ENCODE results near the gene KRTAP10-6.
"Not testable (repeated sequence)": the region's sequence is repeated elsewhere in the genome, so short reads cannot be mapped to it uniquely, and the experiment has no call there.

Gene KRTAP10-6, protein sequence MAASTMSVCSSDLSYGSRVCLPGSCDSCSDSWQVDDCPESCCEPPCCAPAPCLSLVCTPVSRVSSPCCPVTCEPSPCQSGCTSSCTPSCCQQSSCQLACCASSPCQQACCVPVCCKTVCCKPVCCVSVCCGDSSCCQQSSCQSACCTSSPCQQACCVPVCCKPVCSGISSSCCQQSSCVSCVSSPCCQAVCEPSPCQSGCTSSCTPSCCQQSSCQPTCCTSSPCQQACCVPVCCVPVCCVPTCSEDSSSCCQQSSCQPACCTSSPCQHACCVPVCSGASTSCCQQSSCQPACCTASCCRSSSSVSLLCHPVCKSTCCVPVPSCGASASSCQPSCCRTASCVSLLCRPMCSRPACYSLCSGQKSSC

DNA sequence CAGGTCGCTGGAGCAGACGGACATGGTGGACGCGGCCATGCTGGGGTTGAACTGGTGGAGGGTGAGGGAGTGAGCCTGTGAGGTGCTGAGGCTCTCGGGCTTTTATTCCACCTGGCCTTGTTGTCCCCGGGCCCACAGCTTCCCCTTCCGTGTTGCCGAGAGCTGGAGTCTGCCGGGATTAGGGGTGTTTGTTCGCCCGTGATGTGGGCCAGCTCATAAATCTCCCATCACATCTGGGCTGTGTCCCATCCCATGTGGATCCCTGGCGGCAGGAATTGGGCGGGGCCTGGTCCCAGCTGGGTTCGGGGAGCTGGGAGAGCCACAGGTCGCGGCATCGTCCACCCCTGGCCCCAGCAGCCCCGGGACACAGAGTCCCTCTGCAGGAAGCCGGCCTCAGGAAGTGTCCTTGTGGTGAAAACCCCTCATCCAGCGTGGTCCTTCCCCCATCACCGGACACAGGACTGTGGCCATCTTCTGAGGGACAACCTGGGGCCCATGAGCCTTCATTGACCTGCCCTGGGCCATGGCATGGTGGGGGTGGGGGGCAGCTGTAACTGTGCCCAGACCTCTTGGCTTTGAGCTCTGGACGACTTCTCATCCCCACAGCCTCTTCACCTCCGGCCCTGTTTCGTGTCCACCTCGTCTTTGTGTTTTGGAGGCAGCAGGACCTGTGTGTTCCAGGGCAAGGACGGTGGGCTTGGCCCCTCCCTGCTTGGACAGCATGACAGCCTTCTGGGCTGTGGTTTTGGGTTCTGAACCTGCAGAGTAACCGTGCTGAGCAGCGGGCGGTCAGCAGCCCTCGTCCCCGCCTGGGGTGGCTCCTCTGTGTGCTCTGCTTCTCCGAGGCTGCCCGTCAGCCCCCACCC lies at the start of gene KRTAP10-6:
KRTAP10-6 (minus strand) TSS at position 60 of the 866 bp plus-strand sequence; CDS start at position 39, 21 bp downstream.
- DNase-seq (ENCODE audit: low spot score) = peak; percentile 43

DNA sequence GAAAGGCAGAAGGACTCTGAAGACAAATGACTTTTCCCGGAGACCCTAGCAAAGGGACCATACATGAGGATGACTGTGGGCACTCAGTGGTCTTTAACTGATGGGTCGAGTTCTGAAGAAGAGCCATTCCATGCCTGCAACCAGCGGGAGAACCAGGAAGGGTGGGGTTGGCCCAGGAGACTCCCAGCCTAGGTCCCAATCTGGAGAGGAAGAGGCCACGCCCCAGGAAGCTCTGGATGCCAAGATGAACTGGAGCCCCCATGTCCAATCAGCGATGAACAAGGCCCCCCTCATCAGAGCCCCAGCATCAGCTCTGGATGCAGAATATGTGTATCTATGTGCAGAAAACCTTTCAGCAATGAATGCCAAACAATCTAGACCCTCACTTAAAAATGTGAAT lies 48.5 kb upstream of the KRTAP10-6 start:
- peak; percentile 32 for DNase-seq (ENCODE audit: low spot score)

DNA sequence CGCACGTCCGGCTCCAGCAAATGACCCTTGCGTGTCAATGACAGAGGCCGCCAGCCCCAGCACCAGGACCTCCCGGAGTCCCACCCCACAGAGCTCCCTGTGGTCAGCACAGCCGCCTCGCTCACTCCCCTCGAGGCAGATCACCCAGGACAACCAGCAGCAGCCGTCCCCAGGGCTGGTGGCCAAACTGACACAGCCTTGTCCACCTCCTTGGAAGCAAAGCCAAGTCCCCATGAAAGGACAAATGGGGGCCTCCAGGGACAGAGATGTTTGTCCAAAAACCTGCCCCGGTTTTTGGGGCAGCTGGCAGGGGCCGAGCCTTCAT lies 47.0 kb upstream of the KRTAP10-6 start:
- DNase-seq (ENCODE audit: low spot score) = no peak

DNA sequence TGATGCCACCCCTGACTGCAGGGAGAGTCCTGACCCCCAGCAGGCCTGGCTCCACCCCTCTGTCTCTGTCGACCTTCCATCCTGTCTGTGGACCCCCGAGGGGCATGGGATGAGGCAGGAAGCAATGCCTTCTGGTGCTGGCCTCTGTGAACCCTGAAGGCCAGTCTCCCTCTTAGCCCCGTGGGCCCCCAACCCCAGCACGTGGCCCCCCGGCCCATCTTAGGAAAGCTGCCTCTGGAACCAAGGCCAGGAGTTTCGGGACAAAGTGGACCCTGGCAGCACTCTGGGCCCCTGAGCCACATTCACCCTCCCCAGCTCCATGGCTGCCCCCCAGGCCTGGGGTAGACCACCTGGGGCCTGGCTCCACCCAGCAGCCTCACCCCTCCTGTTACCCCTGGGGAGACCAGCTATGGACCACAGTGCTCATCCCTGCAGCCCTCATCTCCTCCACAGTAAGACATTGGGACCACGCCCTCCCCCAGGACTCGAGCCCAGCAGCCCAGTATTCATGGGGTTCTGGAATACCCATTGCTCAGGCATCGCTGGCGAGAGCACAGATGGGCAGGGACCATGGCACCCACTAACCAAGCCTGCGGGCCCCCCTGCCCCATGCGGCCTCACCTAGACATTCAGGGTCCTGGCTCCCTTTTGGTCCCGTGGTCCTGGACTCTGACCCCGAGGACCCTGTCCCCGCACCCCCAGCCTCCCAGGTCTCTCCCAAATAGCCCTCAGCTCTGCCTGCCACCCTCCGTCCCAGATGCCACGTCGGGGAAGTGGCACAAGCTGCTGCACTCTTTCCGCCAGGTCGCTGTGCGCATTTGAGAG lies 46.4 kb upstream of the KRTAP10-6 start:
- peak; percentile 35 for DNase-seq (ENCODE audit: low spot score)

DNA sequence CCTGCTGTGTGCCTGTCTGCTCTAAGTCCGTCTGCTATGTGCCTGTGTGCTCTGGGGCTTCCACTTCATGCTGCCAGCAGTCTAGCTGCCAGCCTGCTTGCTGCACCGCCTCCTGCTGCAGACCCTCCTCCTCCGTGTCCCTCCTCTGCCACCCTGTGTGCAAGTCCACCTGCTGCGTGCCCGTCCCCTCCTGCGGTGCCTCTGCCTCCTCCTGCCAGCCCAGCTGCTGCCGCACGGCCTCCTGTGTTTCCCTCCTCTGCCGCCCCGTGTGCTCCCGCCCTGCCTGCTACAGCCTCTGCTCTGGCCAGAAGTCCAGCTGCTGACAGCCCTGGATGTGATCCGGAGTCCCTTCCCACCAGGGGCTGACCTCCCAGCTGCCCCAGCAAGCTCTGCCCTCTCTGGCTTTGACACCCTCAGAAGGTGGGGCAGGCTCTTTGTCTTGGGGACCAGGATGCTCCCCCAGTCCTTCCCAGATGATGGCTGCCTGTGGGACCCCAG lies 45.6 kb upstream of the KRTAP10-6 start:
- not testable (repeated sequence) for DNase-seq (ENCODE audit: low spot score)

DNA sequence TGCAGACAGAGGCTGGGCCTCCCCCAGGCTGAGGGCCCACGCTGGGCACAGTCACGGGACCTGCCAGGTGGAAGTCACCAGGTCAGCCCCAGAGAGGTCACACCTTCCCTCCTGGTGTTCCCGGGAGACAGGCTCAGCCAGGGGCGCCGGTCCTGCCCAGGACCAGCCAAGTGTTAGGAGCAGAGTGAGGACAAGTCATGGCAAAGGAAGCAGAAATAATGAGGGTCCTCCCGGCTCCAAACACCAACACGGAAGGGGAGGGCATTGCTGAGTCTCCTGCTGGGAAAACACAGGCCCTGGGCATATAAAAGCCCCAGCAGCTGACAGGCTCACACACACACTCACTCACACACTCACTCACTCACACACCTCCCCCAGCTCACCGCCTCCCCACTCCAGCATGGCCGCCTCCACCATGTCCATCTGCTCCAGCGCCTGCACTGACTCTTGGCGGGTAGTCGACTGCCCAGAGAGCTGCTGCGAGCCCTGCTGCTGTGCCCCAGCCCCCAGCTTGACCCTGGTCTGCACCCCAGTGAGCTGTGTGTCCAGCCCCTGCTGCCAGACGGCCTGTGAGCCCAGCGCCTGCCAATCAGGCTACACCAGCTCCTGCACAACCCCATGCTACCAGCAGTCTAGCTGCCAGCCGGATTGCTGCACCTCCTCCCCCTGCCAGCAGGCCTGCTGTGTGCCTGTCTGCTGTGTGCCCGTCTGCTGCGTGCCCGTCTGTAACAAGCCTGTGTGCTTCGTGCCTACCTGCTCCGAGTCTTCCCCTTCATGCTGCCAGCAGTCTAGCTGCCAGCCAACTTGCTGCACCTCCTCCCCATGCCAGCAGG lies 44.9 kb upstream of the KRTAP10-6 start, which contains the start of gene KRTAP10-10:
KRTAP10-10 (plus strand) TSS at position 339 of the 833 bp plus-strand sequence; CDS start at position 401, 62 bp downstream.
- DNase-seq (ENCODE audit: low spot score) = peak; percentile 54

DNA sequence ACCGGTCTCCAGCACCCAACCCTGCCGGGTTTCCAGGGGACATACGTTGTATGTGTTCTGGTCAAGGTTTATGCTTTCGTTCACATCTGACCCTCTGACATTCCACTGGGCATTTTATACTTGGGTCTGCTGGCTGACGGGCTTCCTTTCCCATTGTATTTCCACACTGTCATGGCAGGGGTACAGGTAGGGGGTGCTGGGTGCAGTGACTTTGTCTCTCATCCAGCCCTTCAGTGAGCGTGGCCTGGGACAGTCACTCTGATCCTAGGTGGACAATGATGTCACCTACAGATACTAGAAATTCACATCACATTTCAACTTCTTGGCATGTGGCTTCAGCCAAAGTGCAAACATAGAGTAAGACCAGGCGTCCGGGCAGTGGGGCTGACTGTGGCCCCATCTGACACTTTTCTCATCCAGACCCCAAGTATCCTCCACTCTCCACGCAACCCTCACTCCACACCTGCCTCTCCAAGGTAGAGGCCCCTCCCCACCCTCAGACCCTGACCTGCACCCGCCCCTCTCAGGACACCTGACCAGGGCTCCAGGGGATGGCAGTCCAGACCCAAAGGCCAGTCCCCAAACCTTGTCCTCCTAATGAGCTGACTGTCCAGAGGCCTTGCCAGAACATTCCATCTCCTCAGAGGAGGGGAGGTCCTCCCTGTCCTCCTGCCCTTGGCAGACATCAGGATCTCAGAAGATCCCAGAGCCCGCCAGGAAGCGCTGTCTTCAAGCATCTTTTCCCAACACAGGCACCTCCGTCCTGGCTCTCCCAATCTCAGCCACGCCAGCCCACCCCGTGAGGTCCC lies 44.1 kb upstream of the KRTAP10-6 start:
- DNase-seq (ENCODE audit: low spot score) = peak; percentile 36

DNA sequence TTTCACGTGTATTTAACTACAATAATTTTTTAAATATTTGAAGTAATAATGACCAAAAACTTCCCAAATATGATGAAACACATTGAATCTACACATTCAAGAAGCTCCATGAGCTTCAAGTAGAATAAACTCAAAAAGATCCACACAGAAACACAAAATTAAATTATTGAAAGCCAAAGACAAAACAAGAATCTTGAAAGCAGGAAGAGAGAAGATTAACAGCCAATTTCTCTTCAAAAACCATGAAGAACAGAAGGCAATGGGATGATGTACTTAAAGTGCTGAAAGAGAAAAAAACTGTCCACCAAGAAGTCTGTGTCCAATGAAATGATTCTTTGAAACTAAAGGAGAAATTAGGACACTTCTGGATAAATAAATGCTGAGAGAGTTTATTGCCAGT lies 39.8 kb upstream of the KRTAP10-6 start:
- DNase-seq (ENCODE audit: low spot score) = no peak

DNA sequence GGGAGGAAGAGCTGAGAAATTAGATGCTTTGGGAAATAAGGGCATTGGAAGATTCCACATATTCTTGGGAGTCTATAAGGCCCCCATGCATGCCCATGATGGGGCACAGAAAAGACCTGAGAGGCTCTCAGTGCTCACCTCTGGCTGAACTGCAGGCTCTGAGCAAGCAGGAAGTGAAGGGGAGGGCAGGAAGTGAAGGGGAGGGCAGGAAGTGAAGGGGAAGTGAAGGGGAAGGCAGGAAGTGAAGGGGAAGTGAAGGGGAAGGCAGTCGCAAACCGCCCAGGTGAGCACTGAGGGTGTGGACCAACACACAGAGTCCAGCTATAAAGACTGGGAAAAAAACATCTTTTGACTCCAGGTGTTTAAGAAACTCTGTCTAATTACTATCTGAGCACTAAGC lies 38.1 kb upstream of the KRTAP10-6 start:
- DNase-seq (ENCODE audit: low spot score) = peak; percentile 7

DNA sequence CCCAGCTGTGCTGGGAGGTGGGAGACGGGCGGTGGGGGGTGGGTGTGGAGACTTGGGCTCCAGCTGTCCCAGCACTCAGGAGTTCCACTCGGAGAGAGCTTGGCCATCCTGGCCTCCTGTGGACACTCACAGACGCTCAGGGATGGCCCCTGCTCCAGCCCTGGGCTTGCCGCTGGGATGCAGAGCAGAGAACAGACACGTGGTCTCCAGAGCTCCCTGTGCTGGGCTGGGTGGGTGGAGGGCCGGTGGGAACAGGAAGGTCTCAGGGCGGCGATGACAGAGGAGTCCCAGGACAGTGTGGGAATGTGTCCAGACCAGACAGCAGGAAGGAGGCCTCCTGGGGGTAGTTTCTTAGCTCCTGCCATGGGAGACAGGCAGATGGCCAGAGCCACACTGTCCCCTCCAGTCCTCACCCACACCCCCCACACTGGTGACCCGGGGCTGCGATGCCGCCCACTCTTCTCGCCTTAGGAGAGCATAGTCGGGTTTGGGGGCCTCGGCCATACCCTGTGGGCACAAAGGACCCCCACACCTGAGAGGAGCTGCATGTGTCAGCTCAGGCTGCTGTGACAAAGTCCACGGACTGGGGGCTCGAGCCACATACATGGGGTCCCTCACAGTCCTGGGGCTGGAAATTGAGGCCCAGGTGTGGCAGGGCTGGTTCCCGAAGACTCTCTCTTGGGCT lies 36.5 kb upstream of the KRTAP10-6 start:
- DNase-seq (ENCODE audit: low spot score) = peak; percentile 36

DNA sequence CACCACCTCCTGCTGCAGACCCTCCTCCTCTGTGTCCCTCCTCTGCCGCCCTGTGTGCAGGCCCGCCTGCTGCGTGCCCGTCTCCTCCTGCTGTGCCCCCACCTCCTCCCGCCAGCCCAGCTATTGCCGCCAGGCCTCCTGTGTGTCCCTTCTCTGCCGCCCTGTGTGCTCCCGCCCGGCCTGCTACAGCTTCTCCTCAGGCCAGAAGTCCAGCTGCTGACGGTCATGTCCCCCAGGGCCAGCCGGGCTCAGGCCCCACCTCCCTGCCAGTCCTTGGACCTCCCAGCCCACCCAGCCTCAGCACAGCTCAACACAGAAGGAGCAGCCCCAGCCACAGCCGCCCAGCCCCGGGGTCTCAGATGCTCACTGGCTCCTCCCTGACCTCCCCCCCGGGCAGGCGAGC lies 35.5 kb upstream of the KRTAP10-6 start:
- peak; percentile 48 for DNase-seq (ENCODE audit: low spot score)

DNA sequence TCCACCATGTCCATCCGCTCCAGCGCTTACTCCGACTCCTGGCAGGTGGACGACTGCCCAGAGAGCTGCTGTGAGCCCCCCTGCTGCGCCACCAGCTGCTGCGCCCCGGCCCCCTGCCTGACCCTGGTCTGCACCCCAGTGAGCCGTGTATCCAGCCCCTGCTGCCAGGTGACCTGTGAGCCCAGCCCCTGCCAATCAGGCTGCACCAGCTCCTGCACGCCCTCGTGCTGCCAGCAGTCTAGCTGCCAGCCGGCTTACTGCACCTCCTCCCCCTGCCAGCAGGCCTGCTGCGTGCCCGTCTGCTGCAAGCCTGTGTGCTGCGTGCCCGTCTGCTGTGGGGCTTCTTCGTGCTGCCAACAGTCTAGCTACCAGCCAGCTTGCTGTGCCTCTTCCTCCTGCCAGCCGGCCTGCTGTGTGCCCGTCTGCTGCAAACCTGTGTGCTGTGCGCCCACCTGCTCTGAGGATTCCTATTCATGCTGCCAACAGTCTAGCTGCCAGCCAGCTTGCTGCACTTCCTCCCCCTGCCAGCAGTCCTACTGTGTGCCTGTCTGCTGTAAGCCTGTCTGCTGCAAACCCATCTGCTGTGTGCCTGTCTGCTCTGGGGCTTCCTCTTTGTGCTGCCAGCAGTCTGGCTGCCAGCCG lies 35.0 kb upstream of the KRTAP10-6 start:
- DNase-seq (ENCODE audit: low spot score) = not testable (repeated sequence)

DNA sequence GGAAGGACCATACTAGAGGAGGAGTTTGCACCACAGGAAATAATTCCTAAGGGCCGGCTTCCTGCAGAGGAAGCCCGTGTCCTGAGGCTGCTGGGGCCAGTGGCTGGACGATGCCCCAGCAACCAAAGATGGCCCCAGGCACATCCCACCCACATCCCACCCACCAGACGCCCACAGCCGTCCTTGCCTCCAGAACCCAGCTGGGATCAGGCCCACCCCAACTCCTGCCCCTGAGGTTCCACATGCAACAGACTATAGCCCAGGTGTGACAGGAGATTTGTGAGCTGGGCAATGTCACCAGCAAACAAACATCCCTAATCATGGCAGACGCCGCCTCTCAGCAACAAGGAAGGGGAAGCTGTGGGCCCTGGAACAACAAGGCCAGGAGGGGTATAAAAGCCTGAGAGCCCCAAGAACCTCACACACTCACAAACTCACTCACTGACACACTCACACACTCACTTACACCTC lies 34.4 kb upstream of the KRTAP10-6 start, which contains the start of gene KRTAP10-9:
KRTAP10-9 (plus strand) TSS at position 421 of the 471 bp plus-strand sequence. CDS start 79 bp downstream, outside the sequence.
- no peak for DNase-seq (ENCODE audit: low spot score)

DNA sequence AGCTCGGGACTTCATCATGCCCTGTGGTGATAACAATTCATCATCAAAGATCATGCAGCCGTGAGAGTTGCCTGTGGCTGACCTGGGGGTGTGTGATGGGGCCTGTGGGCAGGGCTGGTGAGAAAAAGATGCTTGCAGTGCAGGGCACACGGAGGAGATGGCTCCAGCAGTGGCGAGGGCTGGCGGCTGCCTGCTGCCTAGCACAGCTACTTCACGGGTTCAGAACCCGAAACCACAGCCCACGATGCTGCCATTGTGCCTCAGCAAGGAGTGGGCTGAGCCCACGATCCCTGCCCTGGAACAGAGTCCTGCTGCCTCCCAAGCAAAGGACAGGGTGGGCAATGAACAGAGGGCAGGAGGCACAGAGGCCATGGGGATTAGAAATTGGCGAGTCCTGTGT lies 34.0 kb upstream of the KRTAP10-6 start:
- no peak for DNase-seq (ENCODE audit: low spot score)

DNA sequence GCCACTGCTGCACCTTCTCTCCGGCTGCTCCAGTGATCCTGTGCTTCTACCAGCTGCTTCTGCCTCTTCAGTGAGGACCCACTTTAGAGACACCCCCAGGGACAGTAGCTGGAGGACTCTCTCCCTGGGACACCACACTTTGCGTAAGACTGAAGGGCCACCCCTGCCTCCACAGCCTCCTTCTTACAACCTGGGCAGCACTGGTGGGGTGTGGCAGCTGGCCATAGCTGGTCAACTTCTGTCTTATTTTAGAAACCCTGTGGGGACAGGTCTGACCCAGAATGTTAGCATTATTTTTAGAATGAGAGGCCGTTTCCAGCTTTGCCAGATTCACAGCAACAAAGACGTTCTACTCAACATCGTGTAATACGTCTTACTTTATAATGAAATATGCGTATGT lies 33.5 kb upstream of the KRTAP10-6 start:
- no peak for DNase-seq (ENCODE audit: low spot score)

DNA sequence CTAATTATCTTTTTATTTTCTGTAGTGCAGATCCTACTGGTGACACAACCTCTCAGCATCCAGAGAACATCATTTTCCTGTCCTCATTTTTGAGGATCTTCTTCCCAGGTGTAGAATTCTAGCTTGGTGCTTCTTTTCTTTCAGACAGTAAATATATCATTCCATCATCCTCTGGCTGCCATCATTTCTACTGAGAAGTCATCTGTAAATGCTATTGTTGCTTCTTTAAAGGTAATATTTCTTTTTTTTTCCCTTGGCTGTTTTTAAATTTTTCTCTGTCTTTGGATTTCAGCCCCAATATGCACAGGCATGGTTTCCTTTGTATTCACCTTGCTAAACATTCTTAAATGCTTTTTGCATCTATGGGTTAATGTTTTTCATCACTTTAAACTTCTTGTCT lies 31.3 kb upstream of the KRTAP10-6 start:
- no peak for DNase-seq (ENCODE audit: low spot score)

DNA sequence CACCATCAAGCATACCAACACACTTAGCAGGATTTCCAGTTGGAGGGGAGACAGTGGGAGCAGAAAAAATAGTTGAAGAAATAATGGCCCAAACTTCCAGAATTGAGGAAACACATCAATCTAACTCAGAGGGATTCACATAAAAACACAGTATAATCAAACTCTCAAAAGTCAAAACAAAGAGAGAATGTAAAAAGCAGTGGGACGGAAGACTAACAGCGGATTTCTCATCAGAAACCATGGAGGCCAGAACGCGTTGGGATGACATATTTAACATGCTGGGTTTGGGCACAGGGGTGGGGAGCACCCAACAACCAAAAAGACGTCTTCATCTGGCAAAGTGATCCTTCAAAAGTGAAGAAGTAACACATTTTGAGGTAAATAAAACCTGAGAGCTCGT lies 27.6 kb upstream of the KRTAP10-6 start:
- no peak for DNase-seq (ENCODE audit: low spot score)

DNA sequence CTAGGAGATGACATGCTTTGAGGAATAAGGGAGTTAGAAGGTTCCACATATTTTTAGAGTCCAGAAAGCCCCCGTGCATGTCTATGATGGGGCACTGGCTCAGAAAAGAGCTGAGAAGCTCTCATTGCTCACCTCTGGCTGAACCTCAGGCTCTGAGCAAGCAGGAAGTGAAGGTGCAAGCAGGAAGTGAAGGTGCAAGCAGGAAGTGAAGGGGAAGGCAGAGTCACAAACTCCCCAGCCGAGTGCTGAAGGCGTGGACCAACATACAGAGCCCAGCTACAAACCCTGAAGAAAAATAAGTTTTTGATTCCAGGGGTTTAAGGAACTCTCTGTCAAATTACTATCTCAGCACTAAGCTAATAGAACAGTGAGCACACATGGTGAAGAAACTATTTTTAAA lies 26.6 kb upstream of the KRTAP10-6 start:
- no peak for DNase-seq (ENCODE audit: low spot score)

DNA sequence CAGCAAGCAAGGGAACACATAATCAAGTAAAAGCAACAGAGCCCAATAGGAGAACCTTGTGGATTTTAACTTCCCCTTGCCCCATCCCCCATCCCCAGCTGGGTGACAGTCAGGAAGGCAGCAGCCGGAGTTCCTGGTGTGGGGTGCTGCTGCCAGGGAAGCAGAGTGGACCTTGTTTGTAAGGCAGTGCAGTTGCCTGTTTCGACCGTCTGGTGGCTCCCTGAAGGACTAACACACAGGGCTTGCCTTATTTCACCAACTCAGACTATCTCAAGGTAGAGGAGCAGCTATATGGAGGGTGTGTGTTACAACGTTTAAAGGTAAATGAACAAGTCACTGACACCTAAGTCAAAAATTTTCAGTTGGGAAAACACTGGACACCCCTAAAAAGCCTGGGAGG lies 26.2 kb upstream of the KRTAP10-6 start:
- no peak for DNase-seq (ENCODE audit: low spot score)

Measured in ecto neural progenitor cell (in vitro differentiated cells).